ENCODE results near the gene PACS2.
"Not testable (repeated sequence)": the region's sequence is repeated elsewhere in the genome, so short reads cannot be mapped to it uniquely, and the experiment has no call there.

Gene PACS2

DNA sequence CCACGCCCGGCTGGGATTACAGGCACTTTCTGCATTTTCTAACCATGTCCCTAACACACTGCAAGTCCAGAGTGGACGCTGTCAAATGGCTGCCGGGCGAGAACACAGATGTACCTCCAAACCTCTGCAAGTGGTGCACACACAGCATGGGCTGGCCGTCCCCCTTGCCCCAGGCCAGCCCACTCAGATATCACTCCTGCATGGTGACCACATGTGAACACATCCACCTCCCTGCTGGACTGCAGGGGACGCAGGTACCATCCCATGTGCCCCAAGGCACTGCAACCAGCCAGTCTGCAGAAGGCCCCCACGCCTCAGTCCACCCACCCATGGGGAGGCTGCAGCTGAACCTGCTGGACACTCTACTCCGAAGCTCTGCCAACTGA, 27.8 kb upstream of the PACS2 start:
- DNase-seq (ENCODE audit: low read depth, low spot score): no peak

DNA sequence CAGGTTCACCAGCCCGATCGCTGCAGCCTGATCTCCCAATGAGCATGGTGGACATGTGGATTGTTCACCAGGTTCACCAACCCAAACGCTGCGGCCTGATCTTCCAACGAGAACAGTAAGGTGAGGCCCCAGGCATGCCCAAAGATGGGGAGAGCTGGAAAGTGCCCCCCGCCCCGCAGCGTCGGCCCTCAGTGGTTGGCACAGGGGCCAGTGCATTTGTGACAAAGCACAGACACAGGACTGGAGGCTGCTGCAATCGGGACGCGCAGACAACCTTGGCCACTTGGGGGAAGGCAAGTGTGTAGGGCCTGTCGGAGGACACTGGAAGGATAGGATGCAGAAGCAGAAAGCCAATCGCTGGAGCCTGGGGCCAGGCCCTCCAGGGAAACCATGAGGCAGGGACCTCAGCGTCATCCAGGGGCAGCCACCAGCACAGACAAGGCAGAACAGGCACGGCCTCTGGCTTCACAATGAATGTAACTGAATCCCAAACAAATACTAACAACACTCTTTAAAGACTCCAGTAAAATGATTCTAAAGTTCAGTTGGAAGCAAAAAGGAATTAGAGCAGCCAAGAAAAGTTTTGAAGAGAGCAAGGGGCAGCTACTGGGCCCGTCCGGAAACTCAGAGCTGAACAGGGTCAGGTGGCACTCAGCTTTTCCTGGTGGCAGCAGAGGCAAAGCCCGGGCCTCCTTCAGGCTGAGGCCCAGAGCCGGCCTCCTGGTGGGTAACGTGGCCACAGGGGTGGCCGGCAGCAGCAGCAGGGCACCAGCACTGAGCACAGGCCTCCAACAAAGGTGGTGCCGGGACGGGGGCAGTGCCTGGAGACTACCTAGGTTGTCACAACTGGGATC, 27.1 kb upstream of the PACS2 start:
- ChIA-PET POLR2A (no interaction called here), CTCF (no interaction called here)
- DNase-seq (ENCODE audit: low read depth, low spot score): no peak
- no peak overlapping the region for H3K4me3 ChIP-seq (ENCODE audit: low read depth, low read length)
- TF ChIP-seq, protein P1, sequence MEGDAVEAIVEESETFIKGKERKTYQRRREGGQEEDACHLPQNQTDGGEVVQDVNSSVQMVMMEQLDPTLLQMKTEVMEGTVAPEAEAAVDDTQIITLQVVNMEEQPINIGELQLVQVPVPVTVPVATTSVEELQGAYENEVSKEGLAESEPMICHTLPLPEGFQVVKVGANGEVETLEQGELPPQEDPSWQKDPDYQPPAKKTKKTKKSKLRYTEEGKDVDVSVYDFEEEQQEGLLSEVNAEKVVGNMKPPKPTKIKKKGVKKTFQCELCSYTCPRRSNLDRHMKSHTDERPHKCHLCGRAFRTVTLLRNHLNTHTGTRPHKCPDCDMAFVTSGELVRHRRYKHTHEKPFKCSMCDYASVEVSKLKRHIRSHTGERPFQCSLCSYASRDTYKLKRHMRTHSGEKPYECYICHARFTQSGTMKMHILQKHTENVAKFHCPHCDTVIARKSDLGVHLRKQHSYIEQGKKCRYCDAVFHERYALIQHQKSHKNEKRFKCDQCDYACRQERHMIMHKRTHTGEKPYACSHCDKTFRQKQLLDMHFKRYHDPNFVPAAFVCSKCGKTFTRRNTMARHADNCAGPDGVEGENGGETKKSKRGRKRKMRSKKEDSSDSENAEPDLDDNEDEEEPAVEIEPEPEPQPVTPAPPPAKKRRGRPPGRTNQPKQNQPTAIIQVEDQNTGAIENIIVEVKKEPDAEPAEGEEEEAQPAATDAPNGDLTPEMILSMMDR (IDR thresholded peaks at IDR 0.05; ENCODE audit: insufficient read depth, low read length, missing control alignments): no peak

More for the DNA sequence above, 27.8 kb upstream of the PACS2 start:
- TF ChIP-seq, protein P1 (IDR thresholded peaks at IDR 0.05; ENCODE audit: insufficient read depth, low read length, missing control alignments): no peak
- POLR2A ChIA-PET: no interaction called here
- no peak overlapping the region for H3K4me3 ChIP-seq (ENCODE audit: low read depth, low read length)
- CTCF ChIA-PET: no interaction called here

DNA sequence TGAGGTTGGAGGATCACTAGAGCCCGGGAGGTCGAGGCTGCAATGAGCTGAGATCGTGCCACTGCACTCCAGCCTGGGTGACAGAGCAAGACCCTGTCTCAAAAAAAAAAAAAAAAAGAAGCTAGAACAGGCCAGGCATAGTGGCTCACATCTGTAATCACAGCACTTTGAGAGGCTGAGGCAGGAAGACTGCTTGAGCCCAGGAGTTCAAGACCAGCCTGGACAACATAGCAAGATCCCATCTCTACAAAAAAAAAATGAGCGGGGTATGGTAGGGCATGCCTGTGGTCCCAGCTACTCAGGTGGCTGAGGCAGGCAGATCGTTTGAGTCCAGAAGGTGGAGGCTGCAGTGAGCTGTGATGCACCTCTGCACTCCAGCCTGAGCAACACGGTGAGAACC, 25.6 kb upstream of the PACS2 start:
- H3K4me3 ChIP-seq (ENCODE audit: low read depth, low read length); POLR2A ChIA-PET; DNase-seq (ENCODE audit: low read depth, low spot score): not testable (repeated sequence)
- CTCF ChIA-PET: interaction anchor here (0.6 to 0.9 kb wide), 3 partner anchors 61 to 637 kb away, joined by 3 read pairs; no protein-coding TSS in a partner anchor

DNA sequence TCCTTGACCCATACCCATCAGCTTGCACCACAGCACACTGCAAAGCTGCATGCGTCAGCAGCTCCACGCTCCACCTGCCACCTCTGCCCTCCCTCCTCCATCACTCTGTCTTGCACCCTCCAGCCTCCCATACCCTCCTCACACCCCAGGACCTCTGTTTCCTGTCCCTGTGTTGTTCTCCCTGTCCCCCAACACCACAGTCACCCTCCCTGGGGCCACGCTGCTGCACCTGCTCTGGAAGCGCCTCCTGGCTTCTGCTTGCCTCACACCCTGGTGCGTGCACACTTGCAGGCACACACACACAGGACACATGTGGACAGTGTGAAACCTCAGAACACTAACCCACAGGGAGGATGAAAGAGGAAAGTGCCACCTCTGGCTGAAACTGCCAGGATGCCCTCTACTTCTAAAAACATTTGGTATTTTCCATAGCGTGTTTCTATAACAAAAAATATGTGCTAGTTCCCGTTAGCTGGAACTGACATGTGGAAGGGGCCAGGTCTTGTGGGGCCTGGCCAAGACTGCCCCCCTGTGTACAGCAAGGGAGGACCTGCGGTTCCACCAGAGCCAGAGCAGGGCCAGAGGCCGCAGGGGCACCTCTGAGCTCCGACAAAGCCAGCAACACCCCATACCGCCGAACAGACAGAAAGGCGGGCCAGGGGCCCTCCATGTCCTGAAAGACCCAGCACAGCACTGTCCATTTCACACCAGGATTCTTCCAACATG, 23.8 kb upstream of the PACS2 start:
- DNase-seq (ENCODE audit: low read depth, low spot score): no peak
- ChIA-PET CTCF (interaction anchor here (5.0 kb wide), 1 partner anchor 8 kb away, joined by 20 read pairs; no protein-coding TSS in a partner anchor), POLR2A (no interaction called here)
- no peak overlapping the region for H3K4me3 ChIP-seq (ENCODE audit: low read depth, low read length)
- TF ChIP-seq, protein P1 (IDR thresholded peaks at IDR 0.05; ENCODE audit: insufficient read depth, low read length, missing control alignments): no peak

DNA sequence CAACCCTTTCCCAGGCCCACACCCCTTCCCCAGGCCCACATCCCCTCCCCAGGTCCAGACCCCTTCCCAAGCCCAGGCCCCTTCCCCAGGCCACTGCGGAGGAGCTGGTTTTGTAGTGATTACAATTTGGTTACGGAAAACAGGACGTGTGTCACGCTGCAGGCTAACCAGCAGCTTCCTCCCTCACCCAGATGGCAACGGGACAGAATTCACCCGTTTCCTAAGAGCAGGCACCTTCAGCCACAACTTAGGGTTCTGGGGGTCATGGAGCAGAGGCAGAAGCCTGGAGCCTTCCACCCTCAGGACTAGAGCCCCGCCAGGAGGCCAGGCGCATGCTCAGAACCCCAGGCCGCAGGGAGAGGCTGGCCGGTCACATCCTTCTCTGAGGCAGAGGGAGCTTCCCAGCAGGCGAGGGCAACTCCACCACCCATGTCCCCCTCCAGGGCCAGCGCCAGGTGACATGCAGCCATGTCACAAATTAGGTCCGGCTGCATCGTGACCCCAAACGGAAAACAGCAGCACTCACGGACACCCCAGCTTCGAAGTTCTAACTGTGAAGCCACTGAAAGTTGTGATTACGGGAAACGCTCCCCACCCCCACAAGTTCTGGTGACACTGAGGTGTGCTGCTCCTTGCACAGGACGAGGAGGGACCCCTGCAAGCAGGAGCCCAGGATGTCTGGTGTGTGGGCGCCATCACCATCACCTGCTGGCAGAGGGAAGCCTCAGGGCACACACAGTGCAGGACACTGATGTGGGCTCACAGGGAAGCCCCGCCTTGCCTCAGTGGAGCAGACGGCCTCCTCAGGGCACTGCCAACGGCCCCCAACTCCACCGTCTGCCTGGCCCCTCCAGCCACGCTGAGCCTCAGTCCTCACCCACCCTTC, 21.5 kb upstream of the PACS2 start:
- CTCF ChIA-PET: interaction anchor here (0.9 to 5.0 kb wide), 4 partner anchors 11 to 90 kb away, joined by 3 to 20 read pairs (median 4); no protein-coding TSS in a partner anchor
- no peak for DNase-seq (ENCODE audit: low read depth, low spot score)
- POLR2A ChIA-PET: no interaction called here
- TF ChIP-seq, protein P1 (IDR thresholded peaks at IDR 0.05; ENCODE audit: insufficient read depth, low read length, missing control alignments): no peak
- H3K4me3 ChIP-seq (ENCODE audit: low read depth, low read length): no peak overlapping the region

DNA sequence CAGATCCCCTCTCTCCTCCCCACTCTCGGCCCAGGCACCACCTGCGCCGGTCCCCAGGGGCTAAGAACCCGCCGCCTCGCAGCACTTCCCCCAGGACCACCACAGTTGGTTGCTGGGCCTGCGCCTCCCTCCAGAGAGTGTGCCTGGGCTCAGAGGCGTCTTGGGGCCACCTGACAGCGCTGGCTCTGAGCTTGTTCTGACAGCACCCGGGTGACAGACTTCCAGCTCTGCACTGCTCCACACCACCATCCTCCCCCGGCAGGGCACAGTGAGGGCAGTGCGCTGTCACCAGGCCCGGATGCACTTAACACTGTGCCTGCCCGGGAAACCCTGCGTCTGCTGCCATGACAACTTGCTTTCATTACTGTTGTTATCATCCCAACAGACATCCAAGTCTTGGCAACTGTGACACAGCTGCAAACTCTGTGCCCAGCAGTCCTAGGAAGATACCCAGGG, 20.4 kb upstream of the PACS2 start:
- DNase-seq (ENCODE audit: low read depth, low spot score): no peak
- ChIA-PET POLR2A (no interaction called here), CTCF (interaction anchor here (1.2 to 5.0 kb wide), 2 partner anchors 9 to 12 kb away, joined by 3 to 20 read pairs; no protein-coding TSS in a partner anchor)
- TF ChIP-seq, protein P1 (IDR thresholded peaks at IDR 0.05; ENCODE audit: insufficient read depth, low read length, missing control alignments): no peak
- no peak overlapping the region for H3K4me3 ChIP-seq (ENCODE audit: low read depth, low read length)

DNA sequence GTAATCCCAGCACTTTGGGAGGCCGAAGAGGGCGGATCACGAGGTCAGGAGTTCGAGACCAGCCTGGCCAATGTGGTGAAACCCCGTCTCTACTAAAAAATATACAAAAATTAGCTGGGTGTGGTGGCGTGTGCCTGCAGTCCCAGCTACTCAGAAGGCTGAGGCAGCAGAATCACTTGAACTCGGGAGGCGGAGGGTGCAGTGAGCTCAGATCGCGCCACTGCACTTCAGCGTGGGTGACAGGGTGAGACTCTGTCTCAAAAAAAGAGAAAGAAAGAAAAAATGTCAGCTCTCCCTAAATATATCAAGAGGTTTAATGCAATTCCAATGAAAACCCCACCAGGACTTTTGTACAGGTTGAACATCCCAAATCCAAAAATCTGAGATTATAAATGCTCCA, 17.2 kb upstream of the PACS2 start:
- H3K4me3 ChIP-seq (ENCODE audit: low read depth, low read length); POLR2A ChIA-PET; DNase-seq (ENCODE audit: low read depth, low spot score): not testable (repeated sequence)
- CTCF ChIA-PET: interaction anchor here (1.7 to 2.9 kb wide), 2 partner anchors 15 to 54 kb away, joined by 4 to 12 read pairs; no protein-coding TSS in a partner anchor
